BLaER1 (cell line): ENCODE data around the gene CNOT4.

ENCODE experiments used
- H3K27ac ChIP-seq: shearing (Covaris generic); formaldehyde crosslinking; 2 replicates; pipeline ENCODE4 v1.8.1; 2022
- H3K27me3 ChIP-seq: shearing (Covaris generic); formaldehyde crosslinking; 2 replicates; pipeline ENCODE4 v1.8.1; 2022
- H3K36me3 ChIP-seq: shearing (Covaris generic); formaldehyde crosslinking; 2 replicates; pipeline ENCODE4 v1.8.1; 2022
- H3K4me1 ChIP-seq: shearing (Covaris generic); formaldehyde crosslinking; 2 replicates; pipeline ENCODE4 v1.8.1; 2022
- H3K4me2 ChIP-seq: shearing (Covaris generic); formaldehyde crosslinking; 2 replicates; pipeline ENCODE4 v1.8.1; 2022
- H3K4me3 ChIP-seq: shearing (Covaris generic); formaldehyde crosslinking; 2 replicates; pipeline ENCODE4 v1.8.1; 2022
- H3K9ac ChIP-seq: shearing (Covaris generic); formaldehyde crosslinking; 2 replicates; pipeline ENCODE4 v1.8.1; 2022
- H3K9me3 ChIP-seq: shearing (Covaris generic); formaldehyde crosslinking; 2 replicates; pipeline ENCODE4 v1.8.1; 2022
- H4K20me1 ChIP-seq: shearing (Covaris generic); formaldehyde crosslinking; 2 replicates; pipeline ENCODE4 v1.8.1; 2022
- Cebpa-rat ChIP-seq: shearing (Covaris generic); IDR thresholded peaks from 2 replicates; pipeline ENCODE4 v1.8.1; 2022

The CNOT4 gene

DNA sequence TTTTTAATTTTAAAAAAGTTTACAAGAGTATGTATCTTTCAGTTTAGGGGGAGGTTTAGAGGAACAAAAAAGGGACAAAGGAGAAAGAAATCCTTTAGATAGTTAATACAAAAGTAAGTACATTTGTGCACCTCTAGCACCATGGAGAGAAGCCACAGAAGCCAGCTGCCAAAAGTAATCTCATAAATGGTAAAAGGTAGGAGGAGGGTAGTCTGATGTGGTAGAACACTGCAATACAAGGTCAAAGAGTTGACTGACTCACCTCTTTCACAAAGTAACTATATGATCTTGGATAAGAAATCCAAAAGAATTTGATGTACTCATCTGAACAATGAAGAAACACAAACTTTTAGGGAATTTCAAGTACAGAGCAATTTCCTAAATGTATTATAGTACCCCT, 68.1 kb downstream of the CNOT4 start:
- TF ChIP-seq Cebpa-rat, result no peak

GRCh38 chr7:135434047-135434446, 75.9 kb downstream of the CNOT4 start:
- H3K27ac ChIP-seq, result no peak overlapping the region
- peak overlapping the region; percentile 43 for H3K4me2 ChIP-seq
- no peak overlapping the region for H3K4me3 ChIP-seq
- H3K27me3 ChIP-seq, result no peaks in the 10 kb centered on the region
- TF ChIP-seq Cebpa-rat, result no peak
- peaks cover 18% of the 10 kb centered on the region for H3K4me1 ChIP-seq
- H3K9me3 ChIP-seq, result peaks cover 9% of the 10 kb centered on the region
- peaks cover 48% of the 10 kb centered on the region for H3K36me3 ChIP-seq
- H4K20me1 ChIP-seq, result peaks cover 52% of the 10 kb centered on the region
- no peak overlapping the region for H3K9ac ChIP-seq

More for the DNA sequence above, 68.1 kb downstream of the CNOT4 start:
- Histone ChIP-seq H3K27me3 (no peaks in the 10 kb centered on the region), H4K20me1 (peaks cover 77% of the 10 kb centered on the region), H3K4me1 (no peaks in the 10 kb centered on the region), H3K9me3 (no peaks in the 10 kb centered on the region), H3K4me3 (no peak overlapping the region), H3K27ac (no peak overlapping the region), H3K9ac (no peak overlapping the region), H3K4me2 (no peak overlapping the region), H3K36me3 (peaks cover 26% of the 10 kb centered on the region)

GRCh38 chr7:135430626-135431025, 79.3 kb downstream of the CNOT4 start:
- TF ChIP-seq Cebpa-rat, result no peak
- peaks cover 18% of the 10 kb centered on the region for H3K4me1 ChIP-seq
- H3K36me3 ChIP-seq, result peaks cover 34% of the 10 kb centered on the region

GRCh38 chr7:135428879-135429278, 81.0 kb downstream of the CNOT4 start:
- H3K27ac ChIP-seq, result no peak overlapping the region
- H3K9ac ChIP-seq, result no peak overlapping the region
- no peak overlapping the region for H3K4me2 ChIP-seq
- no peaks in the 10 kb centered on the region for H3K27me3 ChIP-seq
- no peaks in the 10 kb centered on the region for H3K9me3 ChIP-seq
- H3K4me3 ChIP-seq, result no peak overlapping the region
- TF ChIP-seq Cebpa-rat, result no peak
- H3K4me1 ChIP-seq, result peaks cover 8% of the 10 kb centered on the region
- peaks cover 24% of the 10 kb centered on the region for H3K36me3 ChIP-seq
- peaks cover 57% of the 10 kb centered on the region for H4K20me1 ChIP-seq

More at GRCh38 chr7:135430626-135431025, 79.3 kb downstream of the CNOT4 start:
- Histone ChIP-seq H3K4me3 (no peak overlapping the region), H3K9ac (no peak overlapping the region), H3K27ac (no peak overlapping the region), H3K27me3 (no peaks in the 10 kb centered on the region), H3K4me2 (no peak overlapping the region), H4K20me1 (peaks cover 53% of the 10 kb centered on the region), H3K9me3 (peaks cover 6% of the 10 kb centered on the region)

- peaks cover 17% of the 10 kb centered on the region for H3K36me3 ChIP-seq
- no peak overlapping the region for H3K4me3 ChIP-seq
- peaks cover 57% of the 10 kb centered on the region for H4K20me1 ChIP-seq
- no peak overlapping the region for H3K9ac ChIP-seq
- H3K27me3 ChIP-seq, result no peaks in the 10 kb centered on the region
- H3K27ac ChIP-seq, result no peak overlapping the region
- H3K4me1 ChIP-seq, result peaks cover 6% of the 10 kb centered on the region
- no peak overlapping the region for H3K4me2 ChIP-seq
- no peaks in the 10 kb centered on the region for H3K9me3 ChIP-seq
- TF ChIP-seq Cebpa-rat, result no peak
Observed at GRCh38 chr7:135428011-135428410, 81.9 kb downstream of the CNOT4 start.

GRCh38 chr7:135427166-135427565, 82.7 kb downstream of the CNOT4 start:
- no peak overlapping the region for H3K4me2 ChIP-seq
- no peak for TF ChIP-seq Cebpa-rat

DNA sequence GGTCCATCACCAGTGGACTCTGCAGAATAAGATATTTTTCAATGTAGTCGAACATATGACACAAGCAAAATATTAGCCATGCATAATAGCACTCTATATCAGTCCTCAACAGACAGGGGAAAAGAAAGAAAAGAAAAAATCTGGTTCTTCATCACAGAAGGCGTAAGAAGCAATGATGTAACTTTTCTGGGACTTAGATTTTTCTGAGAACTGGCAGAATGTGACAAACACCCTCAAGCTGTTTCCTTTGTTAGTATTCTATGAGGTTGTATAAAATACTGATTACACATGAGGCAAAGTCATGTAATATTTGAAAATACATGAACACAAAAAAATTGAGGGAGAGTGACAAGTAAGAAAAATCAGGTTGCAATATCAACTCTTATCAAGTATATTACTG, 84.9 kb downstream of the CNOT4 start:
- no peak overlapping the region for H3K4me3 ChIP-seq
- no peak overlapping the region for H3K4me2 ChIP-seq
- H3K27ac ChIP-seq, result no peak overlapping the region
- no peak for TF ChIP-seq Cebpa-rat
- peaks cover 6% of the 10 kb centered on the region for H3K4me1 ChIP-seq
- peaks cover 64% of the 10 kb centered on the region for H4K20me1 ChIP-seq
- peaks cover 18% of the 10 kb centered on the region for H3K36me3 ChIP-seq
- H3K27me3 ChIP-seq, result no peaks in the 10 kb centered on the region
- no peak overlapping the region for H3K9ac ChIP-seq
- no peaks in the 10 kb centered on the region for H3K9me3 ChIP-seq

More at GRCh38 chr7:135427166-135427565, 82.7 kb downstream of the CNOT4 start:
- Histone ChIP-seq H4K20me1 (peaks cover 58% of the 10 kb centered on the region), H3K9ac (no peak overlapping the region), H3K27me3 (no peaks in the 10 kb centered on the region), H3K9me3 (no peaks in the 10 kb centered on the region), H3K36me3 (peaks cover 10% of the 10 kb centered on the region), H3K4me3 (no peak overlapping the region), H3K27ac (no peak overlapping the region), H3K4me1 (peaks cover 6% of the 10 kb centered on the region)

GRCh38 chr7:135420786-135421185, 89.1 kb downstream of the CNOT4 start:
- Histone ChIP-seq H3K9me3 (no peaks in the 10 kb centered on the region), H3K36me3 (peaks cover 39% of the 10 kb centered on the region), H3K9ac (no peak overlapping the region), H3K27ac (no peak overlapping the region), H3K4me3 (no peak overlapping the region), H4K20me1 (peaks cover 55% of the 10 kb centered on the region), H3K4me2 (no peak overlapping the region), H3K27me3 (no peaks in the 10 kb centered on the region), H3K4me1 (no peaks in the 10 kb centered on the region)
- TF ChIP-seq Cebpa-rat, result no peak

GRCh38 chr7:135416431-135416830, 93.5 kb downstream of the CNOT4 start:
- no peaks in the 10 kb centered on the region for H3K9me3 ChIP-seq
- no peaks in the 10 kb centered on the region for H3K4me1 ChIP-seq
- no peak overlapping the region for H3K9ac ChIP-seq
- H3K27me3 ChIP-seq, result no peaks in the 10 kb centered on the region
- peaks cover 44% of the 10 kb centered on the region for H3K36me3 ChIP-seq
- no peak overlapping the region for H3K27ac ChIP-seq
- no peak overlapping the region for H3K4me3 ChIP-seq
- H4K20me1 ChIP-seq, result peaks cover 24% of the 10 kb centered on the region; the same call in 1 of the 2 replicates
- H3K4me2 ChIP-seq, result no peak overlapping the region
- no peak for TF ChIP-seq Cebpa-rat

GRCh38 chr7:135414850-135415439, 95.0 kb downstream of the CNOT4 start:
- Histone ChIP-seq H3K27ac (no peak overlapping the region), H3K9me3 (no peaks in the 10 kb centered on the region), H3K36me3 (peaks cover 38% of the 10 kb centered on the region), H3K27me3 (no peaks in the 10 kb centered on the region), H3K4me3 (no peak overlapping the region), H3K9ac (no peak overlapping the region), H4K20me1 (peaks cover 14% of the 10 kb centered on the region; the same call in 1 of the 2 replicates), H3K4me1 (no peaks in the 10 kb centered on the region), H3K4me2 (no peak overlapping the region)
- no peak for TF ChIP-seq Cebpa-rat
